Measurements from ENCODE around the gene SOCS7.

The SOCS7 gene

GRCh38 chr17:38328620-38329019 is 23.0 kb upstream of the SOCS7 start:
- Histone ChIP-seq H3K27ac (replicated peaks; ENCODE audit: low read length) (no peak overlapping the region), H4K8ac (ENCODE audit: low read depth, low read length) (no peak overlapping the region), H3K14ac (ENCODE audit: low read length) (no peak overlapping the region), H2BK12ac (ENCODE audit: low read length) (no peak overlapping the region), H3K4me3 (ENCODE audit: low read length in 2 of 2) (no peak overlapping the region), H3K9me3 (replicated peaks in 1 of 2; ENCODE audit: control insufficient read depth in 2 of 2, insufficient read depth in 1 of 2, low read depth in 1 of 2, low read length in 2 of 2) (no peaks in the 10 kb centered on the region), H3K4ac (ENCODE audit: low read length) (no peak overlapping the region), H3K9ac (ENCODE audit: low read depth, low read length, poor library complexity) (no peak overlapping the region), H3K23ac (ENCODE audit: low read depth, low read length, poor library complexity) (no peak overlapping the region), H3K18ac (ENCODE audit: low read length) (no peak overlapping the region), H3K79me1 (ENCODE audit: low read depth, low read length) (no peaks in the 10 kb centered on the region), H2AFZ (ENCODE audit: low read length) (no peak overlapping the region), H3K4me1 (ENCODE audit: control insufficient read depth in 2 of 2, insufficient read depth in 1 of 2, low read depth in 1 of 2, low read length in 2 of 2) (peaks cover 9 to 15% of the 10 kb centered on the region in 2 donors), H3K4me2 (ENCODE audit: insufficient read depth, low read length, poor library complexity, severe bottlenecking) (no peak overlapping the region), H2BK120ac (ENCODE audit: low read depth, low read length) (no peak overlapping the region), H3K27me3 (ENCODE audit: control insufficient read depth in 3 of 3, insufficient read depth in 3 of 3, low read depth in 1 of 3, low read length in 3 of 3) (peaks cover 0 to 18% (median 0%) of the 10 kb centered on the region in 3 experiments), H2BK5ac (ENCODE audit: low read length) (no peak overlapping the region), H3K36me3 (replicated peaks in 1 of 2; ENCODE audit: control insufficient read depth in 2 of 2, insufficient read depth in 2 of 2, low read length in 2 of 2) (peaks cover 2 to 4% of the 10 kb centered on the region in 2 donors), H2BK15ac (ENCODE audit: low read length) (no peak overlapping the region), H4K91ac (ENCODE audit: low read depth, low read length, poor library complexity) (no peak overlapping the region), H2AK5ac (ENCODE audit: low read depth, low read length) (no peak overlapping the region)
- no peak for DNase-seq (ENCODE audit: low spot score)
- no CpG with 5 or more reads among the region's 7 CpGs for WGBS, 2 donors (ENCODE audit: extremely low coverage in 2 of 2, insufficient read length in 2 of 2, insufficient replicate concordance in 1 of 2)

DNA sequence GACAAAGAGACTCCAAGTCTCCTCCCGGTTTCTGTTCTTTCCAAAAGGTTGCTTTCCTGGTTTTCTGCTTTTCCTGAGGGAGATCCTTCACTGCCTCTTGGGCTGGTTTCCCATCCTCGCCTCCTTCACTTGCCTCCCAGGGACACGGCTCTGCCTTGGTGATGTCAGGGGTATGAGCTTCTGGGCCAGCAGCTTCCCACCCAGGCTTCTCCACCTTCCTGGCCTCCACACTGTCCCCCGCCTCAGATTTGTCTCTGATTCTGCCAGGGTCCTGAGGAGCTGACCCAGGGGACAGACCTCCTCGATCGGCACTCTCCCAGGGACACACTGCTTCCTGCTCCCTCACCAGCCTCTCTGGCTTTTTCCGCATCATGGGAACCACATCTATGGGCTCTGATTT is 22.4 kb upstream of the SOCS7 start:
- no peak overlapping the region for H2BK15ac ChIP-seq (ENCODE audit: low read length)
- H3K27me3 ChIP-seq (ENCODE audit: control insufficient read depth in 3 of 3, insufficient read depth in 3 of 3, low read depth in 1 of 3, low read length in 3 of 3): peaks cover 0 to 18% (median 0%) of the 10 kb centered on the region in 3 experiments
- DNase-seq (ENCODE audit: low spot score): no peak
- H2AK5ac ChIP-seq (ENCODE audit: low read depth, low read length): no peak overlapping the region
- no peak overlapping the region for H2BK12ac ChIP-seq (ENCODE audit: low read length)
- no peak overlapping the region for H4K91ac ChIP-seq (ENCODE audit: low read depth, low read length, poor library complexity)
- H3K23ac ChIP-seq (ENCODE audit: low read depth, low read length, poor library complexity): no peak overlapping the region
- no peak overlapping the region for H3K9ac ChIP-seq (ENCODE audit: low read depth, low read length, poor library complexity)
- no peak overlapping the region for H2BK5ac ChIP-seq (ENCODE audit: low read length)
- H2BK120ac ChIP-seq (ENCODE audit: low read depth, low read length): no peak overlapping the region
- no peak overlapping the region for H4K8ac ChIP-seq (ENCODE audit: low read depth, low read length)
- peak overlapping the region; percentile 35 for H3K18ac ChIP-seq (ENCODE audit: low read length)
- no peak overlapping the region for H3K4ac ChIP-seq (ENCODE audit: low read length)
- H3K36me3 ChIP-seq (replicated peaks in 1 of 2; ENCODE audit: control insufficient read depth in 2 of 2, insufficient read depth in 2 of 2, low read length in 2 of 2): no peaks in the 10 kb centered on the region
- peak overlapping the region; percentile 26 for H2AFZ ChIP-seq (ENCODE audit: low read length)
- no peak overlapping the region for H3K4me2 ChIP-seq (ENCODE audit: insufficient read depth, low read length, poor library complexity, severe bottlenecking)
- no CpG with 5 or more reads among the region's 7 CpGs for WGBS, 2 donors (ENCODE audit: extremely low coverage in 2 of 2, insufficient read length in 2 of 2, insufficient replicate concordance in 1 of 2)
- H3K14ac ChIP-seq (ENCODE audit: low read length): peak overlapping the region; percentile 66
- no peak overlapping the region for H3K27ac ChIP-seq (replicated peaks; ENCODE audit: low read length)
- no peaks in the 10 kb centered on the region for H3K9me3 ChIP-seq (replicated peaks in 1 of 2; ENCODE audit: control insufficient read depth in 2 of 2, insufficient read depth in 1 of 2, low read depth in 1 of 2, low read length in 2 of 2)
- H3K4me1 ChIP-seq (ENCODE audit: control insufficient read depth in 2 of 2, insufficient read depth in 1 of 2, low read depth in 1 of 2, low read length in 2 of 2): peaks cover 9 to 15% of the 10 kb centered on the region in 2 donors
- no peaks in the 10 kb centered on the region for H3K79me1 ChIP-seq (ENCODE audit: low read depth, low read length)
- no peak overlapping the region for H3K4me3 ChIP-seq (ENCODE audit: low read length in 2 of 2)

- WGBS, 2 donors (ENCODE audit: extremely low coverage in 2 of 2, insufficient read length in 2 of 2, insufficient replicate concordance in 1 of 2): no CpG with 5 or more reads among the region's 25 CpGs
- Histone ChIP-seq H2BK12ac (ENCODE audit: low read length) (peak overlapping the region; percentile 17), H3K9me3 (replicated peaks in 1 of 2; ENCODE audit: control insufficient read depth in 2 of 2, insufficient read depth in 1 of 2, low read depth in 1 of 2, low read length in 2 of 2) (no peaks in the 10 kb centered on the region), H4K91ac (ENCODE audit: low read depth, low read length, poor library complexity) (no peak overlapping the region), H4K8ac (ENCODE audit: low read depth, low read length) (peak overlapping the region; percentile 78), H3K9ac (ENCODE audit: low read depth, low read length, poor library complexity) (no peak overlapping the region), H3K4me3 (ENCODE audit: low read length in 2 of 2) (no peak overlapping the region), H2BK5ac (ENCODE audit: low read length) (peak overlapping the region; percentile 46), H3K4me2 (ENCODE audit: insufficient read depth, low read length, poor library complexity, severe bottlenecking) (no peak overlapping the region), H2BK120ac (ENCODE audit: low read depth, low read length) (peak overlapping the region; percentile 6), H3K4me1 (ENCODE audit: control insufficient read depth in 2 of 2, insufficient read depth in 1 of 2, low read depth in 1 of 2, low read length in 2 of 2) (peaks cover 4 to 10% of the 10 kb centered on the region in 2 donors), H3K14ac (ENCODE audit: low read length) (no peak overlapping the region), H3K27me3 (ENCODE audit: control insufficient read depth in 3 of 3, insufficient read depth in 3 of 3, low read depth in 1 of 3, low read length in 3 of 3) (peaks cover 0 to 25% (median 0%) of the 10 kb centered on the region in 3 experiments), H3K27ac (replicated peaks; ENCODE audit: low read length) (no peak overlapping the region), H3K79me1 (ENCODE audit: low read depth, low read length) (no peaks in the 10 kb centered on the region), H3K4ac (ENCODE audit: low read length) (no peak overlapping the region), H2AK5ac (ENCODE audit: low read depth, low read length) (peak overlapping the region; percentile 38), H3K36me3 (replicated peaks in 1 of 2; ENCODE audit: control insufficient read depth in 2 of 2, insufficient read depth in 2 of 2, low read length in 2 of 2) (no peaks in the 10 kb centered on the region), H2BK15ac (ENCODE audit: low read length) (peak overlapping the region; percentile 30), H3K23ac (ENCODE audit: low read depth, low read length, poor library complexity) (peak overlapping the region; percentile 49), H3K18ac (ENCODE audit: low read length) (peak overlapping the region; percentile 44), H2AFZ (ENCODE audit: low read length) (peak overlapping the region; percentile 26)
- DNase-seq (ENCODE audit: low spot score): no peak
Observed at GRCh38 chr17:38329808-38330730, 21.6 kb upstream of the SOCS7 start.

- Histone ChIP-seq H4K91ac (ENCODE audit: low read depth, low read length, poor library complexity) (no peak overlapping the region), H2BK12ac (ENCODE audit: low read length) (peak overlapping the region; percentile 17), H2AK5ac (ENCODE audit: low read depth, low read length) (peak overlapping the region; percentile 78), H3K27me3 (ENCODE audit: control insufficient read depth in 3 of 3, insufficient read depth in 3 of 3, low read depth in 1 of 3, low read length in 3 of 3) (peaks cover 0 to 34% (median 0%) of the 10 kb centered on the region in 3 experiments), H3K4me1 (ENCODE audit: control insufficient read depth in 2 of 2, insufficient read depth in 1 of 2, low read depth in 1 of 2, low read length in 2 of 2) (peaks cover 0 to 3% of the 10 kb centered on the region in 2 donors), H3K14ac (ENCODE audit: low read length) (no peak overlapping the region), H2AFZ (ENCODE audit: low read length) (no peak overlapping the region), H3K23ac (ENCODE audit: low read depth, low read length, poor library complexity) (peak overlapping the region; percentile 49), H3K4me2 (ENCODE audit: insufficient read depth, low read length, poor library complexity, severe bottlenecking) (no peak overlapping the region), H3K27ac (replicated peaks; ENCODE audit: low read length) (no peak overlapping the region), H2BK5ac (ENCODE audit: low read length) (peak overlapping the region; percentile 46), H3K18ac (ENCODE audit: low read length) (peak overlapping the region; percentile 17), H3K36me3 (replicated peaks in 1 of 2; ENCODE audit: control insufficient read depth in 2 of 2, insufficient read depth in 2 of 2, low read length in 2 of 2) (no peaks in the 10 kb centered on the region), H3K4me3 (ENCODE audit: low read length in 2 of 2) (no peak overlapping the region), H4K8ac (ENCODE audit: low read depth, low read length) (no peak overlapping the region), H2BK120ac (ENCODE audit: low read depth, low read length) (no peak overlapping the region), H3K9ac (ENCODE audit: low read depth, low read length, poor library complexity) (no peak overlapping the region), H2BK15ac (ENCODE audit: low read length) (peak overlapping the region; percentile 38), H3K9me3 (replicated peaks in 1 of 2; ENCODE audit: control insufficient read depth in 2 of 2, insufficient read depth in 1 of 2, low read depth in 1 of 2, low read length in 2 of 2) (no peaks in the 10 kb centered on the region), H3K79me1 (ENCODE audit: low read depth, low read length) (no peaks in the 10 kb centered on the region), H3K4ac (ENCODE audit: low read length) (peak overlapping the region; percentile 44)
- DNase-seq (ENCODE audit: low spot score): no peak
- no CpG with 5 or more reads among the region's 23 CpGs for WGBS, 2 donors (ENCODE audit: extremely low coverage in 2 of 2, insufficient read length in 2 of 2, insufficient replicate concordance in 1 of 2)
Observed at GRCh38 chr17:38330941-38331411, 20.7 kb upstream of the SOCS7 start.

Measured in neuronal stem cell (in vitro differentiated cells).